Neural progenitor cell (in vitro differentiated cells): ENCODE data around the gene NUTF2.

Source experiments
- EZH2 ChIP-seq: fragments of 200-600 bp; sonication (generic); IDR thresholded peaks from 2 replicates; pipeline ENCODE4 v1.6.1; 2017; ENCODE audit warnings: antibody characterized with exemption, mild to moderate bottlenecking, moderate library complexity
- TF ChIP-seq, protein P1 (sequence below): fragments of 200-600 bp; sonication (generic); IDR thresholded peaks from 2 replicates; pipeline ENCODE4 v1.5.1; 2017; ENCODE audit warnings: antibody characterized with exemption, mild to moderate bottlenecking

- TF ChIP-seq, protein P1, sequence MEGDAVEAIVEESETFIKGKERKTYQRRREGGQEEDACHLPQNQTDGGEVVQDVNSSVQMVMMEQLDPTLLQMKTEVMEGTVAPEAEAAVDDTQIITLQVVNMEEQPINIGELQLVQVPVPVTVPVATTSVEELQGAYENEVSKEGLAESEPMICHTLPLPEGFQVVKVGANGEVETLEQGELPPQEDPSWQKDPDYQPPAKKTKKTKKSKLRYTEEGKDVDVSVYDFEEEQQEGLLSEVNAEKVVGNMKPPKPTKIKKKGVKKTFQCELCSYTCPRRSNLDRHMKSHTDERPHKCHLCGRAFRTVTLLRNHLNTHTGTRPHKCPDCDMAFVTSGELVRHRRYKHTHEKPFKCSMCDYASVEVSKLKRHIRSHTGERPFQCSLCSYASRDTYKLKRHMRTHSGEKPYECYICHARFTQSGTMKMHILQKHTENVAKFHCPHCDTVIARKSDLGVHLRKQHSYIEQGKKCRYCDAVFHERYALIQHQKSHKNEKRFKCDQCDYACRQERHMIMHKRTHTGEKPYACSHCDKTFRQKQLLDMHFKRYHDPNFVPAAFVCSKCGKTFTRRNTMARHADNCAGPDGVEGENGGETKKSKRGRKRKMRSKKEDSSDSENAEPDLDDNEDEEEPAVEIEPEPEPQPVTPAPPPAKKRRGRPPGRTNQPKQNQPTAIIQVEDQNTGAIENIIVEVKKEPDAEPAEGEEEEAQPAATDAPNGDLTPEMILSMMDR = no peak
- TF ChIP-seq EZH2 = no peak
Measured at GRCh38 chr16:67909056-67909742, 62.5 kb downstream of the NUTF2 start.
